Dendritic cell treated with granulocyte-macrophage colony-stimulating factor and Interleukin-4, amounts not matched to agents 40 ng/mL and 50 ng/mL, for 4 days (primary cell): ENCODE measurements around the gene FOLH1.
"Not testable (repeated sequence)": the region's sequence is repeated elsewhere in the genome, so short reads cannot be mapped to it uniquely, and the experiment has no call there.

Experiments
- H3K27ac Mint-ChIP-seq: one replicate; pipeline ENCODE4 v1.8.0; 2022; ENCODE audit warnings: mild to moderate bottlenecking, mixed read lengths
- H3K27me3 Mint-ChIP-seq: one replicate; pipeline ENCODE4 v1.8.0; 2022; ENCODE audit warnings: mild to moderate bottlenecking, mixed read lengths
- H3K36me3 Mint-ChIP-seq: one replicate; pipeline ENCODE4 v1.8.0; 2022; ENCODE audit warnings: low read depth, mixed read lengths
- H3K4me1 Mint-ChIP-seq: one replicate; pipeline ENCODE4 v1.8.0; 2022; ENCODE audit warnings: low read depth, mixed read lengths
- H3K4me3 Mint-ChIP-seq: one replicate; pipeline ENCODE4 v1.8.0; 2022; ENCODE audit warnings: mild to moderate bottlenecking, moderate library complexity, mixed read lengths
- H3K9me3 Mint-ChIP-seq: one replicate; pipeline ENCODE4 v1.8.0; 2022; ENCODE audit warnings: mixed read lengths
- intact Hi-C: fragments of 100-400 bp; cut with micrococcal nuclease; formaldehyde crosslinking; loops from one replicate; pipeline ENCODE4 v1.15.0; 2022

Gene FOLH1

DNA sequence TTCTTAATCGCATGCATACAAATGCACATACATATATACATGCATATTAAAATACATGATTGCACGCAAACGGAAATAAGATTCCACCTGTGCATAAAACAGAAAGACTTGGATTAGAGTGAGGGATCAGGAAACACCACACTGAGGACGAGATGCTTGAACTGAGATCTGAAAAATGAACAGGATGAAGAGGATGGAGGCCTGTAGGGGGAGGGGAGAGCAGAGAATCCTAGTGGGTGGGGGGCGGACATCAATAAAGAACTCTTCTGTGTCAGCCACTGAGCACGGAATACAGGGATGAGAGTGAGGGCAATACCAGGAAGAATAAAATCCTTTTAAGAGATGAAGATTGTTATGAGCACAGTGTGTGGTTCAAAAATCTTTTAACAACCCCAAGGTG is 1.4 kb downstream of the FOLH1 start:
- H3K27ac Mint-ChIP-seq, H3K27me3 Mint-ChIP-seq, H3K36me3 Mint-ChIP-seq, H3K9me3 Mint-ChIP-seq, intact Hi-C loops, H3K4me3 Mint-ChIP-seq: not testable (repeated sequence)
- H3K4me1 Mint-ChIP-seq, result peaks cover 11% of the 10 kb centered on the region

DNA sequence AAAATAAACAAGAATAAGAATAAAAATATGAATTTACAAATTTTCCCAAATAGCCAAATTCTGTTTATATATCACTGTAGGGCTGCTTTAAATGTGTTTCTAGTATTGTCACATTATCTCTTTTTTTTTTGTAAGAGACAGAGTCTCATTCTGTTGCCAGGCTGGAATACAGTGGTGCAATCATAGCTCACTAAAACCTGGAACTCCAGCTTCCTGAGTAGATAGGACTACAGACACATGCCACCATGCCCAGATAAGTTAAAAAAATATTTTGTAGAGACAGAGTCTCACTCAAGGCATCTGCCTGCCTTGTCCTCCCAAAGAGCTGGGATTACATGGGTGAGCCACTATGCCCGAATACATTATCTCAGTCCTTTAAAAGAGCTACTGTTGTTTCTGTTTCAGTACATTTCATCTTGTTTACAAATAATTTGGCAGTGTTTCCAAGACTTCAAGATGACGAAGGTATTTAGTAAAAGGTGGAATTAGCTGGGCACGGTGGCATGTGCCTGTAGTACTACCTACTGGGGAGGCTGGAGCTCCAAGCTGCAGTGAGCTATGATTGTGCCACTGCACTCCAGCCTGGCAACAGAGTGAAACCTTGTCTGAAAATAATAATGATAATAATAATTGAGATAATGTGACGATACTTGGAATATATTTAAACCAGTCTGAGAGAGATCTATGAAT is 6.0 kb downstream of the FOLH1 start:
- Mint-ChIP-seq H3K27ac (no peak overlapping the region), H3K4me1 (no peaks in the 10 kb centered on the region), H3K9me3 (no peaks in the 10 kb centered on the region), H3K36me3 (no peaks in the 10 kb centered on the region), H3K4me3 (no peak overlapping the region), H3K27me3 (peaks cover 3% of the 10 kb centered on the region)
- intact Hi-C loops, result no loop called here

DNA sequence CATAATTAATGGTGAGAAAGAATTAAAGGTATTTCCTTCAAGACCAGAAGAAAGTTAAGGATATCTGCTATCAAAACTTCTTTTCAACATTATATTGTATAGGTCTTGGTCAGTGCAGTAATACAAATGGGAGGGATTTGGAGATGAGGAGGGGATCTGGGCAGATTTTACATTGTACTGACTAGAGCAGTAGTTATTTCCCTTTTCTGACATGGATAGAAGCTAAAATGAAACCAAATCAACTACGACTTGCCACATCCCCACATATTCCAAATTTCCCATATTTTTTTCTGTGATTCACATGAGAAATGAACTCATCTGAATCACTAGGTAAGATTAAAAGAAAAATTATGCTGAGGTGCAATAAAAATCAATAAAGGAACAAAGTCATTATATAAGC is 11.6 kb downstream of the FOLH1 start:
- not testable (repeated sequence) for H3K9me3 Mint-ChIP-seq, H3K27ac Mint-ChIP-seq, H3K27me3 Mint-ChIP-seq

DNA sequence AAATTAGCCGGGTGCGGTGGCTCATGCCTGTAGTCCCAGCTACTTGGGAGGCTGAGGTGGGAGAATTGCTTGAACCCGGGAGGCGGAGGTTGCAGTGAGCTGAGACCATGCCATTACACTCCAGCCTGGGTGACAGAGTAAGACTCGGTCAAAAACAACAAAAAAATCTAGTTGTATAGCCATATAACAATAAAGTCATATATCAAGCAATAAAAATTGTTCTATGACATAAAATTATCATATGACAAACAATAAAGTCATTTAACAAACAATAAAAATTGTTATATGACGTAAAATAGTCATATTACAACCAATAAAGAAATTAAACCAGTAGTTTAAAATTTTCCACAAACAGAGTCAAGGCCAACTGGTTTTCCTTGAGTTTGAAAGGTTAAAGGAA is 12.4 kb downstream of the FOLH1 start:
- H3K27ac Mint-ChIP-seq, H3K27me3 Mint-ChIP-seq, H3K36me3 Mint-ChIP-seq, H3K4me1 Mint-ChIP-seq, H3K4me3 Mint-ChIP-seq, H3K9me3 Mint-ChIP-seq, intact Hi-C loops: not testable (repeated sequence)

More for the DNA sequence above, 11.6 kb downstream of the FOLH1 start:
- intact Hi-C loops, H3K4me1 Mint-ChIP-seq, H3K4me3 Mint-ChIP-seq, H3K36me3 Mint-ChIP-seq: not testable (repeated sequence)

DNA sequence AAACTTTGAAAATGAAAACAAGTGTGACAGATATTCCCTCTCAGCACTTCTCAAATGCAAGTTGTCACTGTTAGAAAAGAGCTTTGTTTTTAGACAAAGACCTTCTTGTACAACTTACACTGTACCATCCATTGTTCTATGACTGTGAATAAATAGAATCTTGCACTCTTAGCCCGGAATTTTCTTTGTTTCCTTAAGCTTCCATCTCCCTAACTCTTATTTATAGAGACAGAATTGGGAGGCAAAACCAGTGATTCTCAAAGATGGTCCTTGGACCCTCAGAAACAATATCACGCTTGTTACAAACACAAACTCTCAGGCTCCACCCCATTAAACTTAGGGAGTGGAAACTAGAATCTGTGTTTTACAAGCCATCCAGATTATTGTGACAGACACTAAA is 18.1 kb downstream of the FOLH1 start:
- H3K9me3 Mint-ChIP-seq, H3K27ac Mint-ChIP-seq, intact Hi-C loops, H3K36me3 Mint-ChIP-seq, H3K27me3 Mint-ChIP-seq, H3K4me1 Mint-ChIP-seq, H3K4me3 Mint-ChIP-seq: not testable (repeated sequence)

DNA sequence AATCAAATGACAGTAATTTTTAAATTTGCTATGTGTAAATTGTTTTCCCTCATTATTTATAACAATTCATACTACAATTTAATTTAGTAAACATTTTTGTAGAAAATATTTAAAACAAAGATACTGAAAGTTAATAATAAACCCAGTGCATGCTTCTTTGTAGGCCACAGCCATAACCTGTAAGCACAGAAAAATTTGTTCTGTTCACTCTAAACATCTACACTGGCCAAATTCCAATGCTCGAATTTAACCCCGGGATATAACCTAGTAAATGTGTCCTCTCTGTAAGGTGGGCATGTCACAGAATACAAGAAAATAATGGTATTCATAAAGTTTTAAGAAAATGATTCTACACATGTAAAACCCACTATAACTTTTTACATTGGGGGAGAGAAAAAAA is 22.2 kb downstream of the FOLH1 start:
- H3K27me3 Mint-ChIP-seq, H3K36me3 Mint-ChIP-seq, H3K4me1 Mint-ChIP-seq, intact Hi-C loops, H3K27ac Mint-ChIP-seq, H3K9me3 Mint-ChIP-seq, H3K4me3 Mint-ChIP-seq: not testable (repeated sequence)

DNA sequence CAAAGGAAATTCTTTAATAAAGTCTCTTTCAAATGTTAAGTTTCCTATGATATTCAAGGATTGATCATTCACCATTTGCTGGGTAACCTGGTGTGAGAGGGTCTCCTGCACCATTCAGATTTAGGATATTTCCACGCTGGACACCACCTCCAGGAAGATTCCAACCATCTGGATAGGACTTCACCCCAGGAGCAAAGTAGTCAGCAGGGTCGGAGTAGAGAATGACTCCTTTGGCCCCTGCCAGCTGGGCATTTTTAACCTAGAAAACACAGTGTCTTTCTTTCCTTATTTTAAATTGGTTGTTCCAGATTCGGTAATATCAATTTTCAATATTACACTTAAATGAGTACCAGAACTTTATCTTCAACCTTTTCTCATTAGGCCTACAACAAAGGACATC is 22.8 kb downstream of the FOLH1 start:
- intact Hi-C loops, H3K27ac Mint-ChIP-seq, H3K4me1 Mint-ChIP-seq, H3K36me3 Mint-ChIP-seq, H3K9me3 Mint-ChIP-seq, H3K4me3 Mint-ChIP-seq, H3K27me3 Mint-ChIP-seq: not testable (repeated sequence)

DNA sequence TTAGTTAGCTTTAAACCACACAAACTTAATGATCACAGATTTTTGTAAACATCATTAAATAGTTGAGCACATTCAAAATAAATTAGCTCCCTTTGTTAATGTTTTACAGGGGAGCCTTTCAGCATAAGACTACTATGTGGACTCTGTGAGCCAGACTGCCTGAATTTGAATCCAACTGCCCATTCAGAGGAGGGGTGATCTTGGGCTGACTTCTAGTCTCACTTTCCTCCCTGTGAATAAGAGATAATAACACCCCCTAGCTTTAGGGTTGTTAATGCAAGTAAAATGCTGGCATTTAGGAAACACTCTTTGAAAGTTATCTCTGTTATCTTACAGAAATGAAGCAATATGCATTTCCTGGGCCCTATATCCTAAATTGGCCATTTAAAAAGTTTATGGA is 23.6 kb downstream of the FOLH1 start:
- H3K27me3 Mint-ChIP-seq, H3K4me3 Mint-ChIP-seq, intact Hi-C loops, H3K36me3 Mint-ChIP-seq, H3K27ac Mint-ChIP-seq, H3K9me3 Mint-ChIP-seq, H3K4me1 Mint-ChIP-seq: not testable (repeated sequence)

DNA sequence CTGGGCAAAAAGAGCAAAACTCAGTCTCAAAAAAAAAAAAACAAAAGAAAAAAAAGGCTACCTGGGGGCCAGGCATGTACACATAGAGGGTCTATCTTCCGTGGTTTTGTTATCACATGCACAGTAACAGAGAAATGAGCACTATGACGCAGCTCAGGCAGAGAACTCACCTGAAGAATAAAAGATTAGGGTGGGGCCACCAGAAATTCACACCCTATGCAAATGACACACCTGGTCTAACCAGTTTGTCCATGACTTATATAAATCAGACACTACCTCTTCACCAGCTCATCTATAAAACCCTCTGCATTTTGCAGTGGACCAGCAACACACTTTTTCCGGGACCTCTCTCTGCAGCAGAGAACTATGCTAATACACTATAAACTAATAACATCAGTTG is 30.5 kb downstream of the FOLH1 start:
- H3K27me3 Mint-ChIP-seq, H3K4me3 Mint-ChIP-seq, H3K36me3 Mint-ChIP-seq, H3K9me3 Mint-ChIP-seq, H3K4me1 Mint-ChIP-seq, H3K27ac Mint-ChIP-seq, intact Hi-C loops: not testable (repeated sequence)

DNA sequence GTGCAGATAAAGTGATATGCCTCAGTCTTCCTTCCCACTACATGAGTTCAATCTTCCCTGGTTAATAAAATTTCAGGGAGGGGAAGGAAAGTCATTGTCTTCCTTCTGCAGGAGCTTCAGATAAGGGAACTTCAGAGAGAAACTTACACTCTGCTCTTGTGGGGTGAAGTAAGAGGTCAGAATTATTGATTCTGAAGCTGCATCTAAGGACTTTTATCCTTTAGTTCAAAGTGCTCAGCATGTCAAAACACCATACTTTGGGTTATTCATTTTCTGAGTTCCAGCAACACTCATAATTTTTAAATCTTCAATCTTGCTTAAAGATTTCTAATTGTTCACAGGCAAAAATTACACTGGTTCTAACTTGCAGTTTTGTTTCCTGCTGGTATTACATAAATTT is 33.0 kb downstream of the FOLH1 start:
- H3K9me3 Mint-ChIP-seq, H3K27me3 Mint-ChIP-seq, H3K4me3 Mint-ChIP-seq, H3K36me3 Mint-ChIP-seq, H3K4me1 Mint-ChIP-seq, intact Hi-C loops, H3K27ac Mint-ChIP-seq: not testable (repeated sequence)

DNA sequence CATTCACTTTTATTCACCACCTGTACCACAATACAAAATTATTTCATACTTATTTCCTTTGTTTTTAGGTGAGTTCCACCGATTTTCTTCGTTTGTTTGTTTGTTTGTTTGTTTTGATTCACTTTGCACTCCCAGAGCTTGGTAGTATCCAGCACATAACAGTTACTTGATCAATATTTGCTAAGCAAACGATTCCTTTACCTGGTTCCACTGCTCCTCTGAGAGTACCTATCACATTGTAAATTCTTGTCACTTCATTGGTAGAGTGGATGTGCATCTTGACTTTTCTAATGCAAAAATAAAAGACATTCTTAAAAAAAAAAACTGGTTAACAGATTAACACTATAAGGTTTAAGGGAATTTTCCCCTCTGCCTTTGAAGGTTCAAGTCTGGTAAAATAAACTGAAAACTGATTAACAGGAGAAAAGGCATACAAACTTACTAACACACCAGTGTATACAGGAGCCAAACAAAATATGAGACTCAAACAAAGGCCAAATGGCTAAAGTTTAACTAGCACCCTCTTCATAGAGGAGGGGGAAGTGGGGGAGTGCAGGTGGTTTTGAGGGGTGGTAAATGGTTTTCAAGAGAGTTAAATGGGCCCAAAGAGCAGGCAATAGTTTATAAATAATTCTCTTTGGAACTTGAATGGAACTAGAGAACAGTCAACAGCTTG is 33.6 kb downstream of the FOLH1 start:
- H3K36me3 Mint-ChIP-seq, H3K27me3 Mint-ChIP-seq, H3K4me1 Mint-ChIP-seq, H3K4me3 Mint-ChIP-seq, H3K27ac Mint-ChIP-seq, intact Hi-C loops, H3K9me3 Mint-ChIP-seq: not testable (repeated sequence)

DNA sequence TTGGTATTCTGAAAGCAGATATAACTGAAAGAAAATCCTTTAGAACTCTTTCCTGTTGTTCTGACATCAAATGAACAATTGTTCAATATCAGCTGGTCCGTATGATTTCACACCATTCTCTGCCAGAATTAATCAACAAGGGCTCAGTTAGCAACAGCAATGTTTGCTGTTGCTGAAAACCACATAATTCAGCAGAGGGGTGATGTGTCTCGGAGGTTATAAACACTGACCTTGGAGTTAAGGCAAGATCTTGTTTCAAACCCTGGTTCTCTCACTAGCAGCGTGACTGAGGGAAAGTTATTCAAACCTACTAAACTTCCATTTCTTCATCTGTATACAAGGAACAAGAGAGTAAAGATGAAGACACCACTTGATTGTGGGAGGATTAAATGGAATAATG is 36.8 kb downstream of the FOLH1 start:
- H3K9me3 Mint-ChIP-seq, intact Hi-C loops, H3K4me3 Mint-ChIP-seq, H3K4me1 Mint-ChIP-seq, H3K27me3 Mint-ChIP-seq, H3K36me3 Mint-ChIP-seq, H3K27ac Mint-ChIP-seq: not testable (repeated sequence)

DNA sequence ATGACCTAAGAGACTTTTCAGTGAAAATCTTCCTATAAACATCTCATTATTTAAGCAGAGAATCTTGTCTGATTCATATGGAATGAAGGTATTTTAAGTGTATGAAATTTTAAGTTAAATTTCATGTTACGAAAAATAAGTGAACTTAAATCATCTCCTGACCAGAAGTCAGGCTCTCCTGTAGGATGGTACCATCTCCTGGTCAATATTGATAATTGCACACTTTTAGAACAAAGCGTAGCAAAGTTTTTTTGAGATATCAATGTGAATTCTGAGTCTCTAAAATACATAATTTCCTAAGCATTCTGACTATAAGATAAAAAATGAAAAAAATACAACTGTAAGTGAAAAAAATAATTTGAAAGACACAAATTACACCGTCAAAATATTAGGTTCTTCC is 38.8 kb downstream of the FOLH1 start:
- H3K27me3 Mint-ChIP-seq, H3K4me1 Mint-ChIP-seq, H3K9me3 Mint-ChIP-seq, H3K4me3 Mint-ChIP-seq, intact Hi-C loops, H3K27ac Mint-ChIP-seq, H3K36me3 Mint-ChIP-seq: not testable (repeated sequence)

DNA sequence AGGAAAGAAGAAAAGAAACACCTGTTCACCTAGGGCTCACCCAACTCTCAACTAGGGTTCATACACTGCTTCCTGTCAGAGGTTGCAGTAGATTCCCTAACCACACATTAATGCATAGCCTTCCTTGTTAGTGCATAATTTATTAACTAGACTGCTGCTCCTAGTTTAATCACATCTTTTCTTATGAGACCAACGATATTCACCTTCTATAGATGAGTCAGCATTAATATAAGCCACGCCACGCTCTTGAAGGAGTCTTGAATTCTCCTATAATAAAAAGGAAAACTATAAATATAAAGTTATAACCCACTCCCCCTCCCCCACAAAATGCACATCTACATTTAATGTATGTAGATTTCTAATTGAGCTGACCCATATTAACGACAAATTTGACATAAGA is 39.4 kb downstream of the FOLH1 start:
- H3K4me1 Mint-ChIP-seq, intact Hi-C loops, H3K9me3 Mint-ChIP-seq, H3K4me3 Mint-ChIP-seq, H3K27ac Mint-ChIP-seq, H3K27me3 Mint-ChIP-seq, H3K36me3 Mint-ChIP-seq: not testable (repeated sequence)

DNA sequence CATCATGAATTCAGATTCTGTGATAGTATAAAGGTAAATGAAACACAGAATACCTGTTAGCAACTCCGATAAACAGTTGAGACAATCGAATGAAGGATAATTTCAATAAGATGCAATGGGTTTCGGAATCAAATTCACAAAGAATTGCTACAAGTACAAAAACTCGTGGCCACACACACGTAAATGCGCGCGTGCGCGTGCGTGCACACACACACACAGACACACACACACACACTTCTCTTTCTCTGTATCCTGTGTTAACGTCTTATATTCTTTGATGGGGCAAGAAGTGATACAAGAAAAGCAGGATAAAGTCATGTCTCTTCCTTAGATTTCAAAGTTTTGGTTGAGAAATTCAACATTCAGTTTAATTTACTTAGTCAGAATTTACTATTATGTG is 57.2 kb downstream of the FOLH1 start:
- Mint-ChIP-seq H3K4me1 (no peaks in the 10 kb centered on the region), H3K36me3 (no peaks in the 10 kb centered on the region), H3K27ac (no peak overlapping the region), H3K9me3 (no peaks in the 10 kb centered on the region), H3K27me3 (no peaks in the 10 kb centered on the region), H3K4me3 (no peak overlapping the region)
- intact Hi-C loops, result no loop called here
